SK-N-SH treated with all-trans-retinoic acid at 6 μM for 48 hours (cell line): ENCODE data around the gene CCDC78.

Experiments
- ATAC-seq: fragments of 200-7000 bp; cut with Tn5 transposase; 3 replicates; pipeline ENCODE4 v1.9.1; 2020; ENCODE audit warnings: mild to moderate bottlenecking, moderate library complexity
- ARNTL ChIP-seq: fragments of 450-650 bp; formaldehyde crosslinking; IDR thresholded peaks from 2 replicates; pipeline ENCODE4 v1.5.0; 2020; ENCODE audit warnings: low read depth, mild to moderate bottlenecking, moderate library complexity, borderline replicate concordance
- BACH2 ChIP-seq: fragments of 250-450 bp; sonication (Bioruptor Pico); IDR thresholded peaks from 2 replicates; pipeline ENCODE4 v1.9.0; 2021; ENCODE audit warnings: mild to moderate bottlenecking, borderline replicate concordance
- CSDC2 ChIP-seq: fragments of 250-450 bp; sonication (Bioruptor Pico); IDR thresholded peaks from 2 replicates; pipeline ENCODE4 v1.5.0; 2020; ENCODE audit warnings: mild to moderate bottlenecking, moderate library complexity
- ESRRG ChIP-seq: fragments of 250-450 bp; sonication (Bioruptor Pico); IDR thresholded peaks from 2 replicates; pipeline ENCODE4 v1.6.1; 2021; ENCODE audit warnings: mild to moderate bottlenecking
- GLIS3 ChIP-seq: fragments of 250-450 bp; sonication (Bioruptor Pico); IDR thresholded peaks from 2 replicates; pipeline ENCODE4 v1.5.0; 2020; ENCODE audit warnings: mild to moderate bottlenecking, moderate library complexity
- ISL1 ChIP-seq: fragments of 250-450 bp; sonication (Bioruptor Pico); IDR thresholded peaks from 2 replicates; pipeline ENCODE4 v2.1.2; 2022; ENCODE audit warnings: mild to moderate bottlenecking, moderate library complexity
- OSR1 ChIP-seq: fragments of 250-450 bp; sonication (Bioruptor Pico); IDR thresholded peaks from 2 replicates; pipeline ENCODE4 v1.8.0; 2022; ENCODE audit warnings: moderate library complexity, mild to moderate bottlenecking, inconsistent platforms
- PPARA ChIP-seq: fragments of 250-450 bp; sonication (Bioruptor Pico); IDR thresholded peaks from 2 replicates; pipeline ENCODE4 v1.5.0; 2020; ENCODE audit warnings: mild to moderate bottlenecking, borderline replicate concordance
- RARB ChIP-seq: fragments of 250-450 bp; sonication (Bioruptor Pico); IDR thresholded peaks from 2 replicates; pipeline ENCODE4 v1.8.0; 2021; ENCODE audit warnings: mild to moderate bottlenecking, moderate library complexity
- SNAI2 ChIP-seq: fragments of 250-450 bp; sonication (Bioruptor Pico); IDR thresholded peaks from 2 replicates; pipeline ENCODE4 v1.5.0; 2020; ENCODE audit warnings: mild to moderate bottlenecking, moderate library complexity
- TCF4 ChIP-seq: fragments of 250-450 bp; sonication (Bioruptor Pico); IDR thresholded peaks from 2 replicates; pipeline ENCODE4 v1.8.0; 2021; ENCODE audit warnings: mild to moderate bottlenecking, moderate library complexity, borderline replicate concordance
- TOX ChIP-seq: fragments of 250-450 bp; sonication (Bioruptor Pico); IDR thresholded peaks from 2 replicates; pipeline ENCODE4 v1.8.0; 2021; ENCODE audit warnings: mild to moderate bottlenecking, moderate library complexity, borderline replicate concordance
- ZC3H10 ChIP-seq: fragments of 250-450 bp; sonication (Bioruptor Pico); IDR thresholded peaks from 2 replicates; pipeline ENCODE4 v1.5.1; 2021; ENCODE audit warnings: mild to moderate bottlenecking, moderate library complexity
- ZFP3 ChIP-seq: fragments of 250-450 bp; sonication (Bioruptor Pico); IDR thresholded peaks from 2 replicates; pipeline ENCODE4 v1.5.0; 2020; ENCODE audit warnings: mild to moderate bottlenecking, moderate library complexity
- ZFP30 ChIP-seq: fragments of 450-650 bp; formaldehyde crosslinking; IDR thresholded peaks from 2 replicates; pipeline ENCODE4 v1.5.0; 2022; ENCODE audit warnings: mild to moderate bottlenecking, moderate library complexity
- ZNF565 ChIP-seq: fragments of 450-650 bp; formaldehyde crosslinking; conservative IDR thresholded peaks from 2 replicates; pipeline ENCODE4 v1.5.0; 2020; ENCODE audit warnings: low read depth, mild to moderate bottlenecking, moderate library complexity
- ZNF70 ChIP-seq: fragments of 450-650 bp; formaldehyde crosslinking; IDR thresholded peaks from 2 replicates; pipeline ENCODE4 v1.5.0; 2020; ENCODE audit warnings: mild to moderate bottlenecking, moderate library complexity
- ZNF8 ChIP-seq: fragments of 450-650 bp; formaldehyde crosslinking; IDR thresholded peaks from 2 replicates; pipeline ENCODE4 v1.5.0; 2020; ENCODE audit warnings: mild to moderate bottlenecking, moderate library complexity
- TF ChIP-seq, protein P1 (sequence below): fragments of 250-450 bp; sonication (Bioruptor Pico); IDR thresholded peaks from 2 replicates; pipeline ENCODE4 v1.8.0; 2020; ENCODE audit warnings: mild to moderate bottlenecking, moderate library complexity, borderline replicate concordance
- TF ChIP-seq, protein P2 (sequence below): fragments of 250-450 bp; sonication (Bioruptor Pico); IDR thresholded peaks from 2 replicates; pipeline ENCODE4 v1.5.1; 2021; ENCODE audit warnings: mild to moderate bottlenecking, moderate library complexity
- TF ChIP-seq, protein P3 (sequence below): fragments of 250-450 bp; sonication (Bioruptor Pico); IDR thresholded peaks from 2 replicates; pipeline ENCODE4 v1.8.0; 2021; ENCODE audit warnings: low read depth, mild to moderate bottlenecking, moderate library complexity, borderline replicate concordance
- TF ChIP-seq, protein P4 (sequence below): fragments of 250-450 bp; sonication (Bioruptor Pico); IDR thresholded peaks from 2 replicates; pipeline ENCODE4 v1.5.0; 2020; ENCODE audit warnings: mild to moderate bottlenecking, moderate library complexity

Gene CCDC78

DNA sequence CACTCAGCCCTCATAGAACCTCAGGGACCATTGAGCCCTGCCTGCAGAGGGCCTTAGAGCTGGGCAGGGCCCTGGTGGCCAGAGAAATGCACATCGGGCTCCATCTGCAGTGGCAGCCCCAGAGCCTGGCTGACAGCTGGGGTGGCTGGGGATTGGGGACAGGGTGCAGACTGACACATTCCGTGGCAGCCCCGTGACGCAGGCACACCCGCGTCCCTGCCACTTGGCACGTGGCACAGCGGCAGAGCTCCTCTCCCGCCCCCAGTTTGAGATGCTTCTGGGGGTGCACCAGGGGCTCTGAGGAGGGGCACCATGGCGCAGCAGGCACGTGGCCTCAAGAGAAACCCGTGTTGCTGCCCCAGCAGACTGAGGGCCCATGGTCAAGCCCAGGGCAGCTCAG is 22.8 kb downstream of the CCDC78 start:
- TF ChIP-seq BACH2 (no peak), TCF4 (CRISPR knock-in tag) (no peak), CSDC2 (CRISPR knock-in tag) (no peak), RARB (no peak), ZFP30 (CRISPR knock-in tag) (no peak), ZC3H10 (no peak)
- ATAC-seq: no peak

DNA sequence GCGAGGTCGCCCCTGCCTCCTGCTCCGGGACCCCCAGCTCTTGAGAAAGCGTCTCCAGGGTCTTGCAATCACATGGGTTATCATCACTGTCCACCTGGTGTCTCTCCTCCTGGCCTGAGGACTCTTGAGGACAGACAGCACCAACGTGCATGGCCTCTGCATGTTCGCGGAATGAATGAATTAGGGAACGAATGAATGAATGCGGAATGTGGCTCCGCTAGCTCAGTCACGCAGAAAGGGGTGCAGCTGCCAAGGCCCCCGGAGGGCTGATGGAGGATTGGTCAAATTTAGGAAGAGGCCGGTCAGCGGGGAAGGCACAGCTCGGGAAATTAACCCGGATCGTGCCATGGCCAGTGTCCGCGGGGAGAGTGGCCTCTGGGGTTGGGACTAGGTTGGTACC is 23.9 kb downstream of the CCDC78 start:
- TF ChIP-seq, protein P1, sequence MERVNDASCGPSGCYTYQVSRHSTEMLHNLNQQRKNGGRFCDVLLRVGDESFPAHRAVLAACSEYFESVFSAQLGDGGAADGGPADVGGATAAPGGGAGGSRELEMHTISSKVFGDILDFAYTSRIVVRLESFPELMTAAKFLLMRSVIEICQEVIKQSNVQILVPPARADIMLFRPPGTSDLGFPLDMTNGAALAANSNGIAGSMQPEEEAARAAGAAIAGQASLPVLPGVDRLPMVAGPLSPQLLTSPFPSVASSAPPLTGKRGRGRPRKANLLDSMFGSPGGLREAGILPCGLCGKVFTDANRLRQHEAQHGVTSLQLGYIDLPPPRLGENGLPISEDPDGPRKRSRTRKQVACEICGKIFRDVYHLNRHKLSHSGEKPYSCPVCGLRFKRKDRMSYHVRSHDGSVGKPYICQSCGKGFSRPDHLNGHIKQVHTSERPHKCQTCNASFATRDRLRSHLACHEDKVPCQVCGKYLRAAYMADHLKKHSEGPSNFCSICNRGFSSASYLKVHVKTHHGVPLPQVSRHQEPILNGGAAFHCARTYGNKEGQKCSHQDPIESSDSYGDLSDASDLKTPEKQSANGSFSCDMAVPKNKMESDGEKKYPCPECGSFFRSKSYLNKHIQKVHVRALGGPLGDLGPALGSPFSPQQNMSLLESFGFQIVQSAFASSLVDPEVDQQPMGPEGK (CRISPR knock-in tag): no peak
- TF ChIP-seq ESRRG (no peak), ARNTL (CRISPR knock-in tag) (no peak), SNAI2 (CRISPR knock-in tag) (no peak), ZNF70 (CRISPR knock-in tag) (no peak), ZNF565 (CRISPR knock-in tag) (no peak), TCF4 (CRISPR knock-in tag) (no peak), CSDC2 (CRISPR knock-in tag) (no peak), RARB (no peak), TOX (no peak)
- TF ChIP-seq, protein P2, sequence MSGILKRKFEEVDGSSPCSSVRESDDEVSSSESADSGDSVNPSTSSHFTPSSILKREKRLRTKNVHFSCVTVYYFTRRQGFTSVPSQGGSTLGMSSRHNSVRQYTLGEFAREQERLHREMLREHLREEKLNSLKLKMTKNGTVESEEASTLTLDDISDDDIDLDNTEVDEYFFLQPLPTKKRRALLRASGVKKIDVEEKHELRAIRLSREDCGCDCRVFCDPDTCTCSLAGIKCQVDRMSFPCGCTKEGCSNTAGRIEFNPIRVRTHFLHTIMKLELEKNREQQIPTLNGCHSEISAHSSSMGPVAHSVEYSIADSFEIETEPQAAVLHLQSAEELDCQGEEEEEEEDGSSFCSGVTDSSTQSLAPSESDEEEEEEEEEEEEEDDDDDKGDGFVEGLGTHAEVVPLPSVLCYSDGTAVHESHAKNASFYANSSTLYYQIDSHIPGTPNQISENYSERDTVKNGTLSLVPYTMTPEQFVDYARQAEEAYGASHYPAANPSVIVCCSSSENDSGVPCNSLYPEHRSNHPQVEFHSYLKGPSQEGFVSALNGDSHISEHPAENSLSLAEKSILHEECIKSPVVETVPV (CRISPR knock-in tag): no peak
- ATAC-seq: no peak

DNA sequence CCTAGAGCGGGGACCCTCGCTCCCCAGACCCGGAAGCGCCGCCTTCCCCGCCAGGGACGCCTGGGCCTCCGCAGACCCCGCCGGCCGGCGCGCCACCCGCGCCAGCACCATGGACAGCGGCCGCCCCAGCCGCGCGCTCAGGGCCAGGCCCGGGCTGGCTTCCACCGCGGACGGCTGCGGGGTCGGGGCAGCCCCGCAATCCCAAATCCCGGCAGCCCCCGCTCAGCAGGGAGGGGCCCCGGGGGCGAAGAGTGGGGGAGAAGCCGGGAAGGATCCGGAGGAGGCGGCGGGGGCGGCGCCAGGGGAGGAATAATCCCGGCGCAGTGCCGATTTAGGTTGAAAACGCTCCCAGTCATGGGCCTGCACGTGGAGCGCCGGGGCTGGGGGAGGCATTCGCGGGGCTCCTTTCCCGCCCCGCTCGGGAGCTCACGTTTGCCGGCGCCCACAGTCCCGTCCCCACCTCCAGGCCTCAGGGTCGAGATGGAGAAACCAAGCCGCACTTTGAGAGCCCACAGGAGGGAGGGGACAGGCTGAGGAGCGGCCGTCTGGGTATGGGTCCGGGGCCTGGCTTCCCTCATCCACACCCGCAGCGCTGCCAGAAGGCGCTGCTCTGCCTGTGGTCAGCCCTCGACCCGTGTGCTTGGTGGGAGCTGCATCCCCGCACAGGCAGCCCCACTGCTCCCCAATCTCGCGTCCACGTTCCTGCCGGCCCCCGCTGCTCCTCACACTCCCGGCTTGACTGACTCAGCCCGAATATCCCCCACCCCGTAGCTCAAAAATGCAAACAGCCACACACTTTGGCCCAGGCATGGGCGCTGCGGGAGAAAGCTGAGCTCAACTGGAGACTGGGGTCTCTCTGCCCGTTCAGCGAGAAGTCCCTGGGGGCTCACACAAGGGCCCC is 25.3 kb downstream of the CCDC78 start:
- TF ChIP-seq PPARA (CRISPR knock-in tag): no peak
- no peak for TF ChIP-seq OSR1 (CRISPR knock-in tag)
- no peak for TF ChIP-seq ZFP3
- TF ChIP-seq GLIS3 (CRISPR knock-in tag): no peak
- no peak for TF ChIP-seq ARNTL (CRISPR knock-in tag)
- no peak for TF ChIP-seq ISL1 (CRISPR knock-in tag)
- no peak for TF ChIP-seq ZNF8 (CRISPR knock-in tag)
- TF ChIP-seq ZC3H10: no peak
- TF ChIP-seq, protein P3, sequence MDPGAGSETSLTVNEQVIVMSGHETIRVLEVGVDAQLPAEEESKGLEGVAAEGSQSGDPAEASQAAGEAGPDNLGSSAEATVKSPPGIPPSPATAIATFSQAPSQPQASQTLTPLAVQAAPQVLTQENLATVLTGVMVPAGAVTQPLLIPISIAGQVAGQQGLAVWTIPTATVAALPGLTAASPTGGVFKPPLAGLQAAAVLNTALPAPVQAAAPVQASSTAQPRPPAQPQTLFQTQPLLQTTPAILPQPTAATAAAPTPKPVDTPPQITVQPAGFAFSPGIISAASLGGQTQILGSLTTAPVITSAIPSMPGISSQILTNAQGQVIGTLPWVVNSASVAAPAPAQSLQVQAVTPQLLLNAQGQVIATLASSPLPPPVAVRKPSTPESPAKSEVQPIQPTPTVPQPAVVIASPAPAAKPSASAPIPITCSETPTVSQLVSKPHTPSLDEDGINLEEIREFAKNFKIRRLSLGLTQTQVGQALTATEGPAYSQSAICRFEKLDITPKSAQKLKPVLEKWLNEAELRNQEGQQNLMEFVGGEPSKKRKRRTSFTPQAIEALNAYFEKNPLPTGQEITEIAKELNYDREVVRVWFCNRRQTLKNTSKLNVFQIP (CRISPR knock-in tag): no peak
- no peak for TF ChIP-seq TOX
- TF ChIP-seq, protein P4, sequence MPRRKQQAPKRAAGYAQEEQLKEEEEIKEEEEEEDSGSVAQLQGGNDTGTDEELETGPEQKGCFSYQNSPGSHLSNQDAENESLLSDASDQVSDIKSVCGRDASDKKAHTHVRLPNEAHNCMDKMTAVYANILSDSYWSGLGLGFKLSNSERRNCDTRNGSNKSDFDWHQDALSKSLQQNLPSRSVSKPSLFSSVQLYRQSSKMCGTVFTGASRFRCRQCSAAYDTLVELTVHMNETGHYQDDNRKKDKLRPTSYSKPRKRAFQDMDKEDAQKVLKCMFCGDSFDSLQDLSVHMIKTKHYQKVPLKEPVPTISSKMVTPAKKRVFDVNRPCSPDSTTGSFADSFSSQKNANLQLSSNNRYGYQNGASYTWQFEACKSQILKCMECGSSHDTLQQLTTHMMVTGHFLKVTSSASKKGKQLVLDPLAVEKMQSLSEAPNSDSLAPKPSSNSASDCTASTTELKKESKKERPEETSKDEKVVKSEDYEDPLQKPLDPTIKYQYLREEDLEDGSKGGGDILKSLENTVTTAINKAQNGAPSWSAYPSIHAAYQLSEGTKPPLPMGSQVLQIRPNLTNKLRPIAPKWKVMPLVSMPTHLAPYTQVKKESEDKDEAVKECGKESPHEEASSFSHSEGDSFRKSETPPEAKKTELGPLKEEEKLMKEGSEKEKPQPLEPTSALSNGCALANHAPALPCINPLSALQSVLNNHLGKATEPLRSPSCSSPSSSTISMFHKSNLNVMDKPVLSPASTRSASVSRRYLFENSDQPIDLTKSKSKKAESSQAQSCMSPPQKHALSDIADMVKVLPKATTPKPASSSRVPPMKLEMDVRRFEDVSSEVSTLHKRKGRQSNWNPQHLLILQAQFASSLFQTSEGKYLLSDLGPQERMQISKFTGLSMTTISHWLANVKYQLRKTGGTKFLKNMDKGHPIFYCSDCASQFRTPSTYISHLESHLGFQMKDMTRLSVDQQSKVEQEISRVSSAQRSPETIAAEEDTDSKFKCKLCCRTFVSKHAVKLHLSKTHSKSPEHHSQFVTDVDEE (CRISPR knock-in tag): no peak
- TF ChIP-seq, protein P2 (CRISPR knock-in tag): no peak
- ATAC-seq: no peak
